SK-N-DZ (cell line): ENCODE measurements around the gene XPNPEP1.

ENCODE experiments used
- DNase-seq: peaks from one replicate; pipeline ENCODE4 v3.0.0-alpha.2; 2015; ENCODE audit warnings: low spot score

Gene XPNPEP1

GRCh38 chr10:109866995-109867635 lies 56.2 kb downstream of the XPNPEP1 start:
- DNase-seq, result no peak

- DNase-seq, result peak; percentile 50
These were observed 56.9 kb downstream of the XPNPEP1 start for GRCh38 chr10:109866168-109866994.

GRCh38 chr10:109863775-109864174 lies 59.5 kb downstream of the XPNPEP1 start:
- DNase-seq, result no peak

- DNase-seq, result no peak
These were observed 60.6 kb downstream of the XPNPEP1 start for GRCh38 chr10:109862738-109863137.

- DNase-seq, result no peak
These were observed 61.3 kb downstream of the XPNPEP1 start for GRCh38 chr10:109862041-109862440.

- DNase-seq, result no peak
These were observed 62.2 kb downstream of the XPNPEP1 start for GRCh38 chr10:109861081-109861480.

- no peak for DNase-seq
These were observed 64.1 kb downstream of the XPNPEP1 start for GRCh38 chr10:109859221-109859620.

GRCh38 chr10:109855746-109856145 lies 67.6 kb downstream of the XPNPEP1 start:
- no peak for DNase-seq

GRCh38 chr10:109853921-109854320 lies 69.4 kb downstream of the XPNPEP1 start:
- DNase-seq, result no peak

GRCh38 chr10:109852475-109853037 lies 70.8 kb downstream of the XPNPEP1 start:
- DNase-seq, result peak; percentile 76

- DNase-seq, result no peak
These were observed 71.5 kb downstream of the XPNPEP1 start for GRCh38 chr10:109851616-109852474.

GRCh38 chr10:109846832-109847231 lies 76.5 kb downstream of the XPNPEP1 start:
- DNase-seq, result no peak

- DNase-seq, result no peak
These were observed 78.0 kb downstream of the XPNPEP1 start for GRCh38 chr10:109845308-109845707.

- DNase-seq, result no peak
These were observed 84.6 kb downstream of the XPNPEP1 start for GRCh38 chr10:109838592-109839244.

GRCh38 chr10:109837384-109837783 lies 85.9 kb downstream of the XPNPEP1 start:
- DNase-seq, result no peak

- DNase-seq, result no peak
These were observed 88.1 kb downstream of the XPNPEP1 start for GRCh38 chr10:109835257-109835656.

GRCh38 chr10:109831846-109832245 lies 91.5 kb downstream of the XPNPEP1 start:
- no peak for DNase-seq

GRCh38 chr10:109824206-109824605 lies 99.1 kb downstream of the XPNPEP1 start:
- DNase-seq, result no peak

GRCh38 chr10:109823196-109823595 lies 100.1 kb downstream of the XPNPEP1 start:
- no peak for DNase-seq

- DNase-seq, result no peak
These were observed 101.6 kb downstream of the XPNPEP1 start for GRCh38 chr10:109821672-109822071.
